Ecto neural progenitor cell (in vitro differentiated cells): ENCODE results near the gene MAD1L1.
A peak's percentile ranks its signal among the peaks of the same experiment; 100 is the strongest.
"Not testable (repeated sequence)": the region's sequence is repeated elsewhere in the genome, so short reads cannot be mapped to it uniquely, and the experiment has no call there.

Source experiments
- DNase-seq: peaks from one replicate; pipeline ENCODE4 v3.0.0-alpha.2; 2018; ENCODE audit warnings: low spot score

Gene MAD1L1

GRCh38 chr7:1883031-1883761 lies 349.5 kb downstream of the MAD1L1 start:
- no peak for DNase-seq

- DNase-seq = no peak
Measured at GRCh38 chr7:1882451-1882850, 350.3 kb downstream of the MAD1L1 start.

DNA sequence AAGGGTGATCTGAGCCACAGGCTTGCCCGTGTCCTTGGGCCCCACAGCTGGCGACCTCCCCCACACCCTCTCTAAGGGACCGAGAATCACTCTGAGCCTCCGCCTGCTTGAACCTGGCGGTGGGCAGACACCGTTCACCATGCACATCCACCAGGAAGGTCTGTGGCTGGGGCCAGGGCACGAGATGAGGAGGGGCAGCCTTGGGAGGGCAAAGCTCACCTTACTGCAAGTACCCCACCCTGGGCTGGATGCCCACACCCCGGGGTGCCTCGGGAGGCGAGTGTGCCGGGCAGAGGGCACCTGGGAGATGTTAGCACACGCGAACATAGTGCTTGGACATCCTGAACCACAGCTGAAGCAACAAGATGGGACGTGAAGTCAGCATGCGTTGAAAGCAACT lies 350.8 kb downstream of the MAD1L1 start:
- no peak for DNase-seq

DNA sequence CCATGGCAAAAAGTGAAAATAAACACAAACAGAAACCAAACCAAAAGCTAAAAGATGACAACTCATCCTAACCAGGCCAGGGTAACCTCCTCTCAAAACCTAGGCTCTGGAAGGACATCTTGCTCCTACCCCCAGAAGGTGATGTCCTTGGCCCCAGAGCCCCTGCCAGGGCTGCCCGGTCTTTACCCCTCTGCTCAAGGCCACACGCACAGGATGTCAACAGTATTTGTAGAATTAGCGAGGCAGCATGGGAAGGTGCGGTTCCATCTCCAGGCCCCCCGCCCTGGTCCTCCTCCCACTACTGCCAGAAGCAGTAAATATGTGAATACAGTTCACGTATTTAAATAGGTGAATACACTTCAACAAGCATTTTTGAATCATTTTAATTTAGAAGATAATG lies 356.1 kb downstream of the MAD1L1 start:
- DNase-seq = not testable (repeated sequence)

GRCh38 chr7:1875392-1876199 lies 357.1 kb downstream of the MAD1L1 start:
- DNase-seq = peak; percentile 77

GRCh38 chr7:1874590-1875391 lies 358.0 kb downstream of the MAD1L1 start:
- not testable (repeated sequence) for DNase-seq

DNA sequence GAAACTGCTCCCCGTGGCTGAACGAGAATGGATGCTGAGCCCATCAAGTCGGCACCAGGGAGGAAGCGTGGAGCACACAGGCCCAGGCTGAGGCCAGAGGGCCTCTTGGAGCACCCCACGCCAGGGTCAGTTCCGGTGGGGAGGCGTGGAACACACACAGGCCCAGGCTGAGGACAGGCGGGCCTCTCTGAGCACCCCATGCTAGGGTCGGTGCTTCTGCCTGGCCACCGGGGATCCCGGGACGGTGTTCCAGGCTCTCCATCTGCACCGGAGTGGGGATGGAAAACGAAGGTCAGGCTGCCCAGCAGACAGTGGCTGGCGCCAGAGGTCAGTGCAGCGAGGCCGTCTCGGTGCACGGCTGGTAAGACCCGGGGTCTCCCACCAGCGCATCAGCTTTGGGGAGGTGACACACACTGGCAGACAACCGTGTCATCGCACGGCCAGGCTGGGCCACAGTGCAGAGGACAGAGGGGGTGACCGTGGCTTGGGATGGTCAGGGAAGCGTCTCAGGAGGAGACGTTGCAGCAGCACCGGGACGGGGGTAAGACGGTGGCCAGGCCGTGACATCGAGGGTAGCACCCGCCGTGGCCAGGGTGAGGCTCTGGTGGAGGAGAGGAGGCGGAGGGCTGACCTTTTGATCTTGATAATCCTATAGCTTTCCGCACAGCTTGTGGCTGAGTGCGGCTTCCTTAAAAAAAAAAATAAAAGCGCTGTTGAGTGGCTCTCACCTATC lies 358.7 kb downstream of the MAD1L1 start:
- no peak for DNase-seq

DNA sequence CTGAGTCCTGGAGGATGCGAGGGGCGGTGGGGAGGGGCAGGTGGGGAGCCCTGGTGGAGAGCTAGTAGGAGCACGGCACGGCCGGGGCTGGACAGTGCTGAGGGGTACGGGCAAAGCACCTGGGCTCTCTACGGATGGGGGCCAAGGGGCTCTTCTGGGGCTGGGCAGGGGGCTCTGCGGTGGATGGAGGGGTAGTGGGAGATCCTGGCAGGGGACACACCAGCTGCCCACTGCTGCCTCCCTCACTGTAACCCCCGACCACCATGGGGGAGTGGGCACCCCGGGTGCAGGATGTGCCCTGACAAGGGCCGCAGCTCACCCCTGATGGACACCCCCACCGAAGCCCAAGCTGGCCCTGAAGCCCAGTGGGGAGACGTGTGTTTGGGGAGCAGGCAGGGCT lies 359.3 kb downstream of the MAD1L1 start:
- DNase-seq = no peak

GRCh38 chr7:1873070-1873405 lies 359.7 kb downstream of the MAD1L1 start:
- DNase-seq = no peak

- DNase-seq = no peak
Measured at GRCh38 chr7:1872191-1873069, 360.3 kb downstream of the MAD1L1 start.

DNA sequence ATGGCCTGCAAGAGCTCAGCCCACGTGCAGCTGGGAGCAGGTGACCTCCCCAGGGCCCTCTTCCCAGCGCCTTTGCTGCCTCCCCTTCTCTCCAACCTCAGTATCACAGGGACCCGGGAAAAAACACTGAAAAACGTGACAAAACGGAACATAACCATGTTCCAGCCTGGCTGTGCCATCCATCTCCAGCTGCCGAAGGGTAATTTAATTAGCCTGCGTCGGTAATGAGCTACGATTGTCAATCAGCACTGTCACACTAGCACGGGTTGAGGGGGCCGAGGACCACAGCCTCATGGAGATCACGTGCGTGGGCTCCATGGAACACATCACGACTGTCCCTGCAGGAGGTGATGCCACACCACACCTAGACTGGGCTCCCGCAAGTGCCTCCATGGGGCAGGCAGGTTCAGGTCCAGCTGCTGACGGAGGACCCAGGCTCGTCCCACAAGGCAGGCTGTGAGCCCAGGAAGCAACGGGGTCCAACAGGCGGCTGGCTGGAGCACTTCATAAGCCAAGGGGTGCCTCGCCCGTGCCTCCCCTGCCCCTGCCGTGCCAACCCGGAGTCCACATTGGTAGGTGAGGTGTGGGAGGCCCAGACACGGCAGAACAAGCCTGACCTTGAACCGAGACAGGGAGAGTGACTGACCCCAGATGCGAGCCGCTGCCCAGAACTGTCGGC lies 363.2 kb downstream of the MAD1L1 start:
- no peak for DNase-seq

- no peak for DNase-seq
Measured at GRCh38 chr7:1868516-1869165, 364.1 kb downstream of the MAD1L1 start.

DNA sequence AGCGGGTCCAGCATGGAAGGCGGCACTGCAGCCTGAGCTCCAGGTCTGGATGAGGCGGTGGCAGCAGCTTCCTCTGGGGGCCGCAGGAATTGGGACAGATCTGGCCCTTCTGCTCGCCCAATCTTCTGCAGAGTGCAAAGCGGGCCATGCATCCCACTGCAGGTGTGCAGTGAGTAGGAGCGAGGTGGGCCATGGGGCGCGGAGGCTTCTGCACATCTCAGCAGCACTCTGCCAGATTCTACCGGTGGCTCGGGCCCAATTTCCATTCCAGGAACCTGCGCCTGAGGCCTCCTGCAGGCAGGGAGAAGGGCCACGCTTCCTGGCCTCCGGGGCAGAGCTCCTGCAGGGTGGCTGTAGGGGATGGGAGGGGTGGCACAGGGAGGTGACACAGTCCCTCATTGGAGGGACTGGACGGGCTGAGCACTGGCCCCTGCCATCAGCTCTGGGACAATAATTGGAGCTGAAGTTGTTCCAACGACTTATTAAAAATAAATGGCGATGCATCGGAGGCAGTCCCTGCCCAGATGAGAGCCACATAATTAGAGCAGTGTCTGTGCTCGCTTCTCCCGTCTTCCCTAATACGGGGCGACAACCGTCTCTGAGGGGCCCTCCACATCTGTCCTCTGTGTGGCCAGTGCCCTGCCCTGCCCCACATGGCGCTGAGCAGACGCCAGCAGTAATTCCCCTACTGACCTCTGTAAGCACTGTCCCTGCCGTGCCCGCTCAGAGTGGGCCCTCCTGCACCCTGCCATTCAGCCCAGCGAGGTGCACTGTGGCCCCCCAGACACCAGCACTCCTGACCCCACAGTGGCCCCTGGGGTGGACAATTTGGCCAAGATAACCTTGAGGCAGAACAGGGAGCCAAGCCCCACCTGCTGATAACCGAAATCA lies 365.1 kb downstream of the MAD1L1 start:
- no peak for DNase-seq

DNA sequence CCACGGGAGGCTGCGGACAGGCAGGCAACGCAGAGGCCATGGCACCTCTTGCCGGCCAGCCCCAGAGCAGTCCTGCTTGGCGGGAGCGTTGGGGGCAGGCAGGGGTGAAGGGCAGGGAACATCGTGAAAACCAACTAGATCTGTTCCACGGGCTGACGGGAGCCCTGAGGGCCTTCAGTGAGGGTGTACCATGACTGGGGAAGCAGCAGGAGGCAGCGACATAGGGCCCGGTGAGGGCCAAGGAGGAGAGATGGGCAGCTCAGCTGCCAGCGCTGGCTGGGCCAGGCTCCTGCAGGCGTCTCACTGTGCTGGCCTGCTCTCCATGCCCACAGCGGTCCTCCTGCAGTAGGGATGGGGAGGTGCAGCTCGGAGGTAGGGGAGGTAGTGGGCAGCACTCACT lies 366.1 kb downstream of the MAD1L1 start:
- DNase-seq = no peak

DNA sequence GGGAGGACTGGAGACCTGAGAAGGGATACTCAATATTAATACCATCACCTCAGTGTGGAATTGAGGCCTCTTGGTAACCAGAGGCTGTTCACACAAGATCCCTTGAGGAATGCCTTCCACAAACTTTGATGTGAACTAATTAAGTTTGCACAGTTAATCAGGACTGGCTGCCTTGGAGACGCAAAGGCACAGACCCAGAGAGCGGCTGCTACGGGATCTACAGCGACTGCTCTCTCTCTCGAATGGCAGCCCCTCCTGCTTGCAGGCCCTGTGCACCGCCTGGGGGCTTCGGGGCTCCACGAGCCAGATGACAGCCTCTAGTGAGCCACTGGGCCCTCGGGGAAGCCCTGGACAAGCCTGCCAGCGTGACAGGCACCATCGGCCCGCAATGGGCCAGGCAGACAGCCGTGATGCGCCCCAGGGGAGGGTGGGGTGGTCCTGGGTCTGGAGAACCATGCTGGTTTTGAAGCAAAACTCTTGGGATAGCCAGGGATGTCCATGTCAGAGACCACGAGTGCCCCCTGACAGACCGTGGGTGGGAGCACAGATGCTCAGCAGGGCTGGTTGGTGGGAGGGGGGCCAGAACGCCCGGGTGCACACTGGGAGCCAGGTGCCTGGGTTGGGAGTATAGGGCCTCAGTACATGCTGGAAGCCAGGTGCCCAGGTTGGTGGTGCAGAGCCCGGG lies 367.0 kb downstream of the MAD1L1 start:
- no peak for DNase-seq

- no peak for DNase-seq
Measured at GRCh38 chr7:1865000-1865555, 367.7 kb downstream of the MAD1L1 start.

DNA sequence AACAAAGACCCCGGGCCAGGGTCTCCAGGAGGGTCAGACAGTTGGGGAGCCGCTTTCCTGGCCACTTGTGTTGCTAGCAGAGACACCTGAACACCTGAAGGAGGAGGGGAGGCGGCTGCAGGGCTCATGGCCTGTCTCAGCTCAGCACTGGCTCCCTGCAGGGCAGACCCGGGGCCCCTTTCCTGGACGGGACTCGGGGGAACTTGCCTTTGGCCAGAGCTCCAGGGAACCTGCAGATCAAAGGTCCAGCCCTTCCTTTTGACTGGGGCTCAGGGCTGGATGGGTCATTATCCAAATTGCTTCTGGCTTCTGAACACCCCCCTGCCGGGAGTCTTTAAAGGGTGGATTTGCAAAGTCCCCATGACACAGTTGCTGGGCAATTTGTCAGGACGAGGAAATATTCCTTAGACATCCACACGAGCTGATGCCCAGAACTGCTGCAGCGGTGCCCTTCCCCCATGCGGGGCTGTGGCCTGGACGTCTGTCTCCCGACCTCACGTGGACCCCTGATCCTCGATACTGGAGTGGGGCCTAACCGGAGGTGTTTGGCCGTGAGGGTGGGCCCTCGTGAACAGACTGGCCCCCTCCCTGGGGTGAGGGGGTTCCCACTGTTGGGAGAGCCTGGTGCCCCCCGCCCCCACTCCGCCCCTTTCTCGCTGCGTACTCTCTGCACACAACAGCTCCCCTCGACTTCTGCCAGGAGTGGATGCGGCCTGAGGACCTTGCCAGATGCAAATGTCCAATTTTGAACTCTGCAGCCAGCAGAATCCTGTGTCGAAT lies 368.4 kb downstream of the MAD1L1 start:
- DNase-seq = peak; percentile 73
